Retina (tissue), 1 donor: ENCODE results near the gene TMC8.

Source experiments
- DNase-seq: peaks from one replicate; pipeline ENCODE4 v3.0.0-alpha.2; 2016

Gene TMC8

DNA sequence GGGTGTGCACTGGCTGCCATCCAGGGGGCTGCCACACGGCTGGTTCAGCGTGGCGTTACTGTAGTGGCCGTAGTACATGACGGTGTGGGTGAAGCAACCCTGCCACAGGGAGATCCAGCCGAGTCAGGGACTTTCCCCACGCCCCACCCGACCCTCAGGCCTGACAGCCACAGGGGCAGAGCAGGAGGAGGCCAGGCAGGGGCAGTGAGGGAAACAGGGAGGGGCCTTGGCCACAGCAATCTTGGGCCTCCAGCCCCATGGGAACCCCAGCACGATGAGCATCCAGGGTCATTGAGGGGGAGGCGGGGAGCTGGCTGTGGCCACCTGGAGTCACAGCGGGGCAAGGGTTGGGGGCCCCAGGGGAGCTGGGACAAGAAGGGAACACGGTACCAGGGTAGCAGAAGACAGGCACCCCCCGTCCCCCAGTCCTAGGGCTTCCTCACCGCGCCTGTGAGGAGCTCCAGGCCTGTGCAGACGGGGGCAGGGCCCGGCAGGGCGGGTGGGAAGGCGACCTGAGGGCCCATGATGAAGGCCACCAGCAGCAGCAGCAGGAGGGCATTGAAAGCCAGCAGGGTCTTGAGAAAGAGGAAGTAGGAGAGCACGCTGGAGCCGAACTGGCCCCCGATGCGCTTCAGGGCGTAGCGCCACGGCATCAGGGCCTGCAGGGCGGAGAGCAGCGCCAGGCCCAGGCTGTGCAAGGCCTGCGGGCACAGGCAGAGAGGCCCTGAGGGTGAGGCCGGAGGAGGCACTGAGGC is 6.3 kb upstream of the TMC8 start:
- no peak for DNase-seq

DNA sequence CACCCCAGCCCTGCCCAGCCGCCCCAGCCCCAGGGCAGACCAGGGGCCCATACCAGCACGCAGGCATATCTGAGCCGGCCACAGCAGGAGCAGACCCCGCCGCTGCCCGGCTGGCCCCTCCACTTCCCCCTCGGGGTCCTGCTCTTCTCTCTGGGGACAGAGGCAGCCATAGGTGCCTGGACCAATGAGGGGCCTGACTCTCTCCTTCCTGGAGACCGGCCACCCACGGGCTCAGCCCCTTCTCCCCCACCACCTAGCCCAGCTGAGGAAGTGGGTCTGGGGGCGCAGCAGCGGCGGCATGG is 5.8 kb upstream of the TMC8 start:
- no peak for DNase-seq

GRCh38 chr17:78125138-78125913 is 5.2 kb upstream of the TMC8 start:
- no peak for DNase-seq

DNA sequence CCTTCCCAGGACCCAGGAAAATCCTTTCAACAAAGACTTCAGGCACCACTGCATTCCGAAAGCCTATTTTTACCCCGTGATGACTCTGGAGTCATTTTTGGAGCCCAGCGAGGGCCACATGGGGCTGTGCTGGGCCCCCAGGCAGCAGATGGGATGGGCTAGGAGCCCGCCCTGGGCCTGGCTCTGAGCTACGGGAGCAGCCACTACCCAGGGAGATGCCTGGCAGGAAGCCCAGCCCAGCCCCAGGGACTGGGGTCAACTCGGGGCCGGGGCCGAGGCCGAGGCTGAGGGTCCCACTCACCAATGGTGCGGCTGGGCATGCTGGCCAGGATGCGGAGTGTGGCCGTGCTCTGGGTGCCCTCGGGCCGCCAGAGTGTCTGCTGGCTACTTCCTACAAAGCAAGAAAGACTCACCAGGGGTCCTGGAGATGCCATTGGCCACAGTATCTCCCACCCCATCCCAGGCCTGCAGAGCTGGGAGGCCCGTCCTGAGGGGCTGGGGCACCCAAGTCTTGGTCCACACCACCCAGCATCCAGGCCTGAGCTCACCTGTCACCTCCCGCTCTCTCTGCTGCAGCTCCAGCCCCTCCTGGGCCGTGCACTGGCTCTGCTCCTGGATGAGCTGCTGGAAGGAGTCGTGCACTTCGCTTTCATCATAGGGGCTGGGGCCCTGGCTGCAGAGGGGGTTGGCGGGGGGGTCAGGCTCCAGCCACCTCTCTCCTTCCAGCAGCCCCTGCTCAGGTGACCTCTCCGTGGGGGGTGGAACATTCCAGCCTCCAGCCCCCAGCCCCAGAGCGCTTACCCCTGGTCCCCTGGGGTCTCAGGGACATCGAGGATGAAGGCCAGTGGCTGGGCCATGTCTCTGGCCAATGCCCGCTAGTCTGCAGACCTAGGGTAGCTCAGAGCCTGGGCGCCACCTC is 4.3 kb upstream of the TMC8 start:
- no peak for DNase-seq

DNA sequence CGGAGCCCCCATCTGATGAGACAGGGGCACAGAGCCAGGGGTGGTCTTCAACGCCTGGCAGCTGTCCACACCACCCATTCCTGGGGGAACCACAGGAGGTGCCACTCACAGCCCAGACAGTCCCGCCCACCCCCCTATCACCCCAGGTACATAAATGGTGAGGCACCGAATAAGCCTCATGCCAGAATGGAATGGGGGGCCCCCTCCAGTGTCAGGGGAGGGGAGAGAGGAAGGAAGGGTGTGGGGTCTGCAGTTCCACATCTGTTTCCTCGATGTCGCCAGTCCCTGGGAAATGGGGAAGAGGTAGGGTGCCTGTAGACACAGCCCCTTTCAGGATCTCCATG is 3.7 kb upstream of the TMC8 start:
- DNase-seq = no peak

DNA sequence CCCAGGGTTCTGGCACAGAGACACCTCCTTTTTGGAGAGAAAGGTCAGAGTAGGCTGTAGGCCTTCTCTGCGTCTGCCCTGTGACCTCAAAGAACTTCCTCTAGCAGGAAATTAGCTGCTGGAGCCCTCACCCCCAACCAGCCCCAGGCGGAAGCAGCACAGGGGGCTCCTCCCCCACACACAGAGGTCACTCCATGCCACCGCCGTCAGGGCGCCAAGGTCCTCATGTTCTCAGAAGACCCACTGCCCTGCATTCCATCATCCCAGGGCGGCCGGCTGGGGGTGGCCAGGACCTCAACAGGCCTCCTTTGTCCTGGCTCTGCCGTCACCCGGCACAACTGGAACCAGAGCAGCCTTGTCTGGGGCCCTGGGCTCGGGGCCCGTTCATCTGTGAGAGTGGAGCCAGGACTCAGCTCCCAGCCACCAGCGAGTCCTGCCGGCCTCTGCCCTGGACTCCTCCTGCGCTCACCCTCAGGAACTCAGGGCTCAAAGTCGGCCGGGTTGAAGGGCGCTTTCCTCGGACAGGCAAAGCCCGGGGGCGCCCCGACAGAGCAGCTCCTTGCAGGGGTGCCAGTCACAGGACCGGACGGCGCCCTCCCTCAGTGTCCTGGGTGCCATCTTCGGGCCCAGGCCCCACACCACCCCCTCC is 3.2 kb upstream of the TMC8 start:
- peak; percentile 65 for DNase-seq

- DNase-seq = no peak
Measured at GRCh38 chr17:78127888-78128550, 2.6 kb upstream of the TMC8 start.

DNA sequence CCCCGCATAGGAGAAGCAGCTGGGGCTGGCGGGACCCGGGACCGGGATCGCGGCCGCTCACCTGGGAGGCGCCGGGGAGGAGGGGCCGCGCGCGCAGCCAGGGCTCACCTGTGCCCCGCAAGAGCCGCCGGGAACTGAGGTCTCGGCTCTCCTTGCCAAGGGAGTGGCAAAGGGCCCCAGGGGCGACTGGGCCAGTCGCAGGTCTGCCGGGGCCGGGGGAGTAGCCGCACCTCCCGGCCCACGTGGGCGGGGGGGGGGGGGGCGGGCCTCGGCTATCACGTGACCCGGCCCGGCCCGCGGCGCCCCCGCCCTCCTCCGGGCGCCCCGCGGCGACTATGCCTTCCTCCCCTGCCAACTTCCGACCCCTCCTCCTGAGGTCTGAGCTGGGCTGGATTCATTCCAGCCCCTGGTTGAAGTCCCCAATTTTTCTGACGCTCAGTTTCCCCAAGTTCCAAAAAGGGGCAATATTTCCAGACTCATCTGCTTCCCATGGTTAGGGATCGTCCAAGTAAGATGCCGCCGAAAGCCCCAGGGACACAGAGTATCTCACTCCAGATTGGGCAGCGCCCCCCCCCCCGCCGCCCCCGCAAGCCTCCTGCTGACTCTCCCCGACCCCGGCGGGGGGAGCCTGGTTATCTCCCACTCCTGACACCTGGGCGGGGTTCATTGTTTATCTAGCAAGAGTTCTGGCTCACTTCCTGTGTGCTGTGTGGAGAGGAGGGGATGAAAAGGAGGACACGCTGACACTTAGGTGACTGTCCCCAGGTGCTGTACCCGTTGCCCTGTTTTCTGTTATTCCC is 1.8 kb upstream of the TMC8 start, which contains the start of gene TMC6:
Gene TMC6 (minus strand): TSS at position 205 of the 800 bp plus-strand sequence. CDS start 1,923 bp downstream, outside the sequence.
- no peak for DNase-seq

- no peak for DNase-seq
Measured at GRCh38 chr17:78129351-78130089, 1.1 kb upstream of the TMC8 start.

- DNase-seq = no peak
Measured at GRCh38 chr17:78130090-78130436, 508 bp upstream of the TMC8 start.

DNA sequence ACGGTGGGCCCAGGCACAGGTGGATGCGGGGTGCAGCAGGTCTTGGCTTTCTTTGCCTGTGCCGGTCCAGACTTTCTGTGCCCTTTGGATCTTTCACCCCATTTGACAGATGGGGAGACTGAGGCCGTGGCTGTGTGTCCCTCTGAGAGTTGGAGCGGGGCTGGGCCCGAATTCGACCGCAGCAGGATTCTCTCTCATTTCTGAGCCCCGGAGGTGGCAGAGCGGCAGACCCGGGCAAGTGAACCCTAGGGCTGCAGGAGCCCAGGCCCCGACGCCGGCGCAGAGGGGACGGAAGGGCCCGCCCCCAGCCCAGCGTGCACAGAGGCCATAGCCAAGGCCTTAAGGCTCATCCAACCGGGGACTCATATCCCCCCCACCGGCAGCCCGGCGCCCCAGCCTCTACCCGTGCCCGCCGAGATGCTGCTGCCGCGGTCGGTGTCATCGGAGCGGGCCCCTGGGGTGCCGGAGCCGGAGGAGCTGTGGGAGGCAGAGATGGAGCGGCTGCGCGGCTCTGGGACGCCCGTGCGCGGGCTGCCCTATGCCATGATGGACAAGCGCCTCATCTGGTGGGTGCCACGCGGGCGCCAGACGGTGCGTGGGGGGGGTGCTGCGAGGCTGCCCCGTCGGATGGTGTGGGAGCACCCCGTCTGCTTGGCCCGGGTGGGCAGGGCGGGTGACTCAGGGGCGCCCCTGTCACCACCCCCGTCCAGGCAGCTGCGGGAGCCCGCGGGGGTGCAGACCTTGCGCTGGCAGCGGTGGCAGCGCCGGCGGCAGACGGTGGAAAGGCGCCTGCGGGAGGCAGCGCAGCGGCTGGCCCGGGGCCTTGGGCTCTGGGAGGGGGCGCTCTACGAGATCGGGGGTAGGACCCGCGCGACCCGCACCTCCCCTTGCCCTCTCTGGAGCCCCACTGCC is 857 bp downstream of the TMC8 start:
- no peak for DNase-seq

- DNase-seq = no peak
Measured at GRCh38 chr17:78132084-78132676, 1.6 kb downstream of the TMC8 start.

DNA sequence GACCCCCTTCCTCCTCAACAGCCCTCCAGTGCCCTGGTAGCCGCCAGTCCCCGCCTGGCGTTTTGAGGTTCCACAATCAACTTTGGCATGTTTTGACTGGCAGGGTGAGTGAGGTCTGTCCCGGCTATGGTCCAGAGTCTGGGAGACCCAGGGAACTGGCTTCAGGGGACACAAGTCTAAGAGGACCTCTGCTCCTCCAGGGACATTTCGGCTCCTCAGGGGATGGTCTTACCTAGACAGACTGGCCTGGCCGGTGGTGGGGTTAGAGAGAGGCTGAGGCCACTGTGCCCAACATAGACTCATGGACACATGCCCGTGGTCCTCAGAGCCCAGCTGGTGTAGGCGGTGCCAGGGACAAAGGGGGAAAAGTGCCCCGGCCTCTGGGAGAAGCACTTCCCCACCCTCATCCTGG is 2.2 kb downstream of the TMC8 start:
- no peak for DNase-seq

DNA sequence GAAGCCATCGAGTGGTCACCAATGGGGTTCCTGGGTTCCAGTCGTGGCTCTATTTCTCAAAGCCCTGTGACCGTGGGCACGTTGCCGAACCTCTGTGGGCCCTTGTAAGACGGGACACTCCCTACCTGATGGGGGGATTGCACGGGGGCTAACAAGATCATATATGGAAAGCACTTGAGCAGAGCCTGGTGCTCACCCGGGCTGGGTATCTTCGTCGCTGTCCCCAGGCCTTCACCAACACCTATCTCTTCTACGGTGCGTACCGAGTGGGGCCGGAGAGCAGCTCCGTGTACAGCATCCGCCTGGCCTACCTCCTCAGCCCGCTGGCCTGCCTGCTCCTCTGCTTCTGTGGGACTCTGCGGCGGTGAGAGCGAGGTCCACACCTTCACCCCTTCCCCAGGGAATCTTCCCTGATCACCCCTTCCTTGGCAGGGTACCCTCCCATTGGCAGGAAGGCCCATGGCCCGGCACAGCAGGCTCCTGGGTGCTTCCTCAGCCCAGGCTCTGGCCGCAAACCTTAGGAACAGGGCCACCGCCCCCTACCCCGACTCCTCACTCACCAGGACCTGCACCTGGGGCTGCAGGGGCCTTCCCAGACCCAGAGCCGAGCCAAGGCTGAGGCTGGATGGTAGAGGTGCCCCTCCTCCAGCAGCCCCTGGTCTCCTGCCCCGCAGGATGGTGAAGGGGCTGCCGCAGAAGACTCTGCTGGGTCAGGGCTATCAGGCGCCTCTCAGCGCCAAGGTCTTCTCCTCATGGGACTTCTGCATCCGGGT is 2.8 kb downstream of the TMC8 start:
- DNase-seq = no peak

GRCh38 chr17:78133971-78134898 is 3.7 kb downstream of the TMC8 start:
- DNase-seq = no peak

- DNase-seq = no peak
Measured at GRCh38 chr17:78134899-78135385, 4.4 kb downstream of the TMC8 start.

GRCh38 chr17:78135858-78136500 is 5.4 kb downstream of the TMC8 start:
- no peak for DNase-seq
